Memory B cell (primary cell): ENCODE measurements around the gene SFR1.
A peak's percentile ranks its signal among the peaks of the same experiment; 100 is the strongest.

Source experiments
- ATAC-seq: fragments of 150-1000 bp; cut with Tn5 transposase; 2 replicates; pipeline ENCODE4 v1.10.0; 2021; ENCODE audit warnings: low read depth, mild to moderate bottlenecking, moderate library complexity
- DNase-seq, 2 donors: peaks; one replicate each; pipeline ENCODE4 v3.0.0; 2022; ENCODE audit warnings: low spot score in 2 of 2
- H3K27ac Mint-ChIP-seq: one replicate; pipeline ENCODE4 v1.8.0; 2022; ENCODE audit warnings: mild to moderate bottlenecking, moderate library complexity, mixed read lengths
- H3K27me3 Mint-ChIP-seq: one replicate; pipeline ENCODE4 v1.8.0; 2022; ENCODE audit warnings: mixed read lengths
- H3K36me3 Mint-ChIP-seq: one replicate; pipeline ENCODE4 v1.8.0; 2022; ENCODE audit warnings: mild to moderate bottlenecking, mixed read lengths
- H3K4me1 Mint-ChIP-seq: one replicate; pipeline ENCODE4 v1.8.0; 2022; ENCODE audit warnings: mixed read lengths
- H3K4me3 Mint-ChIP-seq: one replicate; pipeline ENCODE4 v1.8.0; 2022; ENCODE audit warnings: mild to moderate bottlenecking, moderate library complexity, mixed read lengths
- H3K9me3 Mint-ChIP-seq: one replicate; pipeline ENCODE4 v1.8.0; 2022; ENCODE audit warnings: mixed read lengths

SFR1 gene, protein sequence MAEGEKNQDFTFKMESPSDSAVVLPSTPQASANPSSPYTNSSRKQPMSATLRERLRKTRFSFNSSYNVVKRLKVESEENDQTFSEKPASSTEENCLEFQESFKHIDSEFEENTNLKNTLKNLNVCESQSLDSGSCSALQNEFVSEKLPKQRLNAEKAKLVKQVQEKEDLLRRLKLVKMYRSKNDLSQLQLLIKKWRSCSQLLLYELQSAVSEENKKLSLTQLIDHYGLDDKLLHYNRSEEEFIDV

GRCh38 chr10:104121485-104122224, at the start of gene SFR1:
TSS of gene SFR1 (plus strand) at chr10:104122171. CDS start at chr10:104122184, 13 bp downstream.
- Mint-ChIP-seq H3K4me3 (peak within 1 kb of the TSS; percentile 88), H3K27ac (peak within 1 kb of the TSS; percentile 100), H3K27me3 (no peaks in the 10 kb centered on the region), H3K4me1 (peaks cover 5% of the 10 kb centered on the region), H3K9me3 (no peaks in the 10 kb centered on the region), H3K36me3 (peaks cover 3% of the 10 kb centered on the region)
- ATAC-seq (peak; percentile 75), DNase-seq (peak; percentile 93 to 99)

- DNase-seq (no peak), ATAC-seq (peak; percentile 41)
- Mint-ChIP-seq H3K27ac (no peak overlapping the region), H3K36me3 (no peaks in the 10 kb centered on the region), H3K9me3 (no peaks in the 10 kb centered on the region), H3K4me1 (no peaks in the 10 kb centered on the region), H3K27me3 (no peaks in the 10 kb centered on the region), H3K4me3 (no peak overlapping the region)
Observed at GRCh38 chr10:104072786-104073185, 49.2 kb upstream of the SFR1 start.

GRCh38 chr10:104074505-104074904, 47.5 kb upstream of the SFR1 start:
- Mint-ChIP-seq H3K9me3 (no peaks in the 10 kb centered on the region), H3K27ac (no peak overlapping the region), H3K27me3 (no peaks in the 10 kb centered on the region), H3K36me3 (no peaks in the 10 kb centered on the region), H3K4me1 (no peaks in the 10 kb centered on the region), H3K4me3 (no peak overlapping the region)
- DNase-seq (no peak), ATAC-seq (no peak)

GRCh38 chr10:104076743-104077160, 45.2 kb upstream of the SFR1 start:
- Mint-ChIP-seq H3K4me1 (no peaks in the 10 kb centered on the region), H3K27ac (no peak overlapping the region), H3K36me3 (no peaks in the 10 kb centered on the region), H3K27me3 (peaks cover 1% of the 10 kb centered on the region), H3K4me3 (no peak overlapping the region), H3K9me3 (no peaks in the 10 kb centered on the region)
- no peak for ATAC-seq
- DNase-seq, result no peak

DNA sequence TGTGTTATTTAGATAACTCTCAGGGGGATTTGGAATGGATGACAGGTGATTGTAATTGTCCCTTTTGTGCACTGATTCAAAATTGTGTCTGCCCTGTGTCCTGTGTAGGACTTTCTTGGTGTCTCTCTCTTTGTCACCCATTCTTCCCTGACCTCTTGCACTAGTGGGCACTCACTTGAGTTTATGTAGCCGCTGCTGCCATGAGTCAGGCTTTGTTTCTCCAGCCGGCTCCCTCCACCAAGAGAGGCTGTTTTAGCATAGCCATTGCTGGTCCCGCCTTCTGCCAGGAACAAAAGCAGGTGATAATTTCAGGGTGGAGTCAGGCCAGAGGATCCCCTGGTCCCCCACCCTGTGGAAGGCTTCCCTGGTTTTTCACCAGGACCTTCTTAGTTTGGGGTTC, 44.7 kb upstream of the SFR1 start:
- no peak overlapping the region for H3K4me3 Mint-ChIP-seq
- no peaks in the 10 kb centered on the region for H3K4me1 Mint-ChIP-seq
- H3K27me3 Mint-ChIP-seq, result peaks cover 1% of the 10 kb centered on the region
- H3K9me3 Mint-ChIP-seq, result no peaks in the 10 kb centered on the region
- H3K27ac Mint-ChIP-seq, result no peak overlapping the region
- DNase-seq (no peak), ATAC-seq (no peak)
- H3K36me3 Mint-ChIP-seq, result no peaks in the 10 kb centered on the region

DNA sequence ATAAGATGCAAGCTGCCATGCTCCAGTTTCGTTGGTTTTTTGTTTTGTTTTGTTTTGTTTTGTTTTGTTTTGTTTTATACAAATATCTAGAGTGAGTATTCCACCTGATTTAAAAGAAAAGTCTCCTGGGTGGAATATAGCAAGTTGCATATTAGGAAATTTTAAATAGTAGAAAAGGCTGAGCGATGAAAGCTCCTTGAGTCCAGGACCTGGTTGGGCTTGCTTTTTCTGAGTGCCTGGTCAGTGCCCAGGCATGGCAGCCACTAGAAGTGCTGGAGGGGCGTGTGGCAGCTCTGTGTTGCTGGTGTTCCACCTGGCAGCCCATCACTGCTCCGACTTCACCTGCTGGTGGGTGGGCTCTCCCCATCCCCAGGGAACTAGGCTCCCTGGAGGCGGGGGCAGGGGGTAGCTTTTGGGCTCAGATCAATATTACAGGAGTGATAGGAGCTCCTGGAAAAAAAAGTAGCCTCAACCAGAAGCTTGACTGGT, 44.3 kb upstream of the SFR1 start:
- Mint-ChIP-seq H3K4me1 (no peaks in the 10 kb centered on the region), H3K4me3 (no peak overlapping the region), H3K27ac (no peak overlapping the region), H3K27me3 (peaks cover 1% of the 10 kb centered on the region), H3K36me3 (no peaks in the 10 kb centered on the region), H3K9me3 (no peaks in the 10 kb centered on the region)
- DNase-seq, result no peak
- ATAC-seq, result no peak

DNA sequence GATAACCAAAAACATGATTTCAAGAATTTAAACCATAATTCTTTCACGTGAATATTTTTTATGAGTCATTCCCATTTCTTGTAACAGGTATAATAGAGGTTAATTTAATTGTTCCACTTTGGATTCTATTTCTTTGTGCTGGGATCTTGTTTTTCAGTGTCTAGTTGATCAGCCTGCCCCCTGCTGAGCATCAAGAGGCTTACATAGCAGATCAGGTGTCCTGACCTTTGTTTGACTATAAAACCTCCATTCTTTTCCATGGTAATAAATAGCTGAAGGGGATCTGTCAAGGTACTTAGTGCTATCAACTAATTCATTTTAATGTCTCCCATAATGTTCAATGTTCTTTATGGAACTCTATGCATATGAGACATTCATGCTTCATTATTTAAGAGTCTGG, 41.2 kb upstream of the SFR1 start:
- ATAC-seq (peak; percentile 42), DNase-seq (no peak)
- H3K4me1 Mint-ChIP-seq, result no peaks in the 10 kb centered on the region
- no peak overlapping the region for H3K27ac Mint-ChIP-seq
- no peaks in the 10 kb centered on the region for H3K36me3 Mint-ChIP-seq
- no peaks in the 10 kb centered on the region for H3K9me3 Mint-ChIP-seq
- H3K4me3 Mint-ChIP-seq, result no peak overlapping the region
- peaks cover 3% of the 10 kb centered on the region for H3K27me3 Mint-ChIP-seq

- DNase-seq (no peak), ATAC-seq (no peak)
- Mint-ChIP-seq H3K27me3 (peaks cover 3% of the 10 kb centered on the region), H3K4me3 (no peak overlapping the region), H3K27ac (no peak overlapping the region), H3K9me3 (no peaks in the 10 kb centered on the region), H3K36me3 (no peaks in the 10 kb centered on the region), H3K4me1 (no peaks in the 10 kb centered on the region)
Observed at GRCh38 chr10:104081998-104082397, 40.0 kb upstream of the SFR1 start.

DNA sequence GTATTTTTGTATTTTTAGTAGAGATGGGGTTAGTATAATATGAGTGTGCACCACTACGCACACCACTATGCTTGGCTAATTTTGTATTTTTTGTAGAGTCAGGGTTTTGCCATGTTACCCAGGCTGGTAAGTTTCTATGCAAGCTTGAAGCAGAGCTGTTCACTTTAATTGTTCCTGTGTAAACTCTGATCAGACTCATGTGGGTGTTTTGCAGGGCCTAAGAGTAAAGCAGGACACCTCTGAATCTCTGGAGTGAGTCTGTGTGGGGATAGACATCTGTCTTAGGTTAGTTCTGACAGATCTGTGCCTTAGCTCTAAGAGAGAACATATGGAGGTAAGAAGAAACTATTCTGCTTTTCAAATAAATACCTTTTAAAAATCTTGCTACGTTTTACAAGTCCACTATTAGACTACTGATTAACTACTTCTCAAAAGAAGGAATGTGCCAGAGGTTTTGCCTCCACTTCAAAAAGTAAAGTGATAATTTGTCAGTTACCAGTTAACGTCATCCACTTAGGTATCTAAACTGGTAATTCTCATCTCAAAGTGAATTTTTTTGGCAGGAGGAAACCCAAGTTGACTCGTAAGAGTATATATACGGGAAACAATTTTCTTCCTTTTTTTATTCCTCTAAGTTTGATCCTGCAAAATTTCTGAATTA, 37.4 kb upstream of the SFR1 start:
- Mint-ChIP-seq H3K4me3 (no peak overlapping the region), H3K4me1 (no peaks in the 10 kb centered on the region), H3K9me3 (no peaks in the 10 kb centered on the region), H3K36me3 (no peaks in the 10 kb centered on the region), H3K27me3 (peaks cover 6% of the 10 kb centered on the region), H3K27ac (no peak overlapping the region)
- ATAC-seq, result no peak
- DNase-seq, result no peak

DNA sequence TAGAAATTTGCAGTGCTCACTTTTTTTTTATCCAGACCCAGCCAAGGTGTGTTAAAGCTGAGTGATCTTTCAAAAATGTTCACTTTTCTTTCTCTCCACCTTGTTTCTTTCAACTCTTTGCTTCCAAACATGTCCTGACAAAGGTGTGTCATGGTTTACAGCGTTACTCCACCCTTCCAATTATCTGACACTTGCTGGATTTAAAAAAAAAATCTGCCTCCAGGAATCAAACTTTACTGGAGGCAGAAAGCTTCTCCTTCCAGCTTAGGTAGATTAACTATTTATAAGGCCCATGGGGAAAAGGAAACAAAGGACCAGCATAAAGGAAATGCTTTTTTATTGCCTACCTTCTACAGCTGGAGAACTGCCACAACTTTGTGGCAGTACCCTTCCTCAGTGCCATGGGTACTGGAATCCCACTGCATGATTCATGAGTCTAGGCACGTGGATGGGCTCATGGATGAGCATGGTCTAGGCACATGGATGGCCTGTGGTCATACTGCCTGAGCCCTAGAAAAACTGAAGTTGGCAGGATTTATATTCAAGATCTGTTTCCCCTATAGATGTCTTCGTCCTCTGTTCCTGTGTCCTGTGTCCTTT, 36.1 kb upstream of the SFR1 start, which contains the start of gene COL17A1:
Gene COL17A1, minus strand, starts transcription at position 80 of the 600 bp plus-strand sequence. CDS start 5,207 bp downstream, outside the sequence.
- Mint-ChIP-seq H3K36me3 (no peaks in the 10 kb centered on the region), H3K27me3 (peaks cover 6% of the 10 kb centered on the region), H3K4me3 (no peak within 1 kb of the TSS), H3K27ac (no peak within 1 kb of the TSS), H3K4me1 (no peaks in the 10 kb centered on the region), H3K9me3 (no peaks in the 10 kb centered on the region)
- DNase-seq (no peak), ATAC-seq (no peak)

DNA sequence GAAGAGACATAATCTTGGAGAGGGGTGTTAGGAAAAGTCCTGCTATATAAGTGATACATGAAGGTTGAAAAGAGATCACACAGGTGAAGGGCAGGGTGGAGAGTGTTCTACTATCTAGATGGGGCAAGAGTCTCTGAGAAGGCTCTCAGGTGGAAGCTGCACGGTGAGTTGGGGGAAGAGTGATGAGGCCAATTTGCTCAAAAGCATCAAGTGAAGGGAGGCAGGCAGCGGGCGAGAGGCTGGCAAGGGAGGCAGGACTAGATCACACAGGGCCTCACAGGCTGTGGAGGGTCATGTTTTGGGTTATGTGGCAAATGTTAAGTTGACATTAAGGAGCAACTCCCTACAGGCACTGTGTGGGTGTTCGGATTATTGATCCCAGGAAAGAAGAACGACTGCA, 33.7 kb upstream of the SFR1 start:
- Mint-ChIP-seq H3K4me3 (no peak overlapping the region), H3K4me1 (no peaks in the 10 kb centered on the region), H3K27ac (no peak overlapping the region), H3K9me3 (no peaks in the 10 kb centered on the region), H3K36me3 (no peaks in the 10 kb centered on the region), H3K27me3 (peaks cover 5% of the 10 kb centered on the region)
- ATAC-seq, result no peak
- DNase-seq, result no peak

- Mint-ChIP-seq H3K27ac (no peak overlapping the region), H3K4me1 (no peaks in the 10 kb centered on the region), H3K27me3 (peaks cover 4% of the 10 kb centered on the region), H3K36me3 (no peaks in the 10 kb centered on the region), H3K9me3 (no peaks in the 10 kb centered on the region), H3K4me3 (no peak overlapping the region)
- no peak for DNase-seq
- no peak for ATAC-seq
Observed at GRCh38 chr10:104089621-104090020, 32.4 kb upstream of the SFR1 start.

DNA sequence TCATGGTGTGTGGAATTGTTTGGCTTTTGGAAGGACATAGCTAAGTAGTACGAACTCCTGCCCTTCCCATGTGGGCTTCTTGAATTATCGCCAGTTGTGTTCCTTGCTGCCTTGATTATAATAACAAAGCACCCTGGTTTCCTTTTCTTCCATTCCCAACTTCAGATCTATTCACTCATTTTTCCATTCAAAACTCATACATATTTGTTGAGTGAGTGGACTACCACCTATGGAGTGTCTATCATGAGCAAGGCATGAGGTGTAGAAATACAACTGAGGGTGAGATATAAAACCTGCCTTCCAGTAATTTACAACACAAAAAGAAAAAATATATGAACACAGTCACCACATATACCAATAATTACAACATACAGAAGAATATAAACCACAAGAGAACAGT, 31.4 kb upstream of the SFR1 start:
- DNase-seq, result no peak
- no peak overlapping the region for H3K27ac Mint-ChIP-seq
- ATAC-seq, result no peak
- H3K27me3 Mint-ChIP-seq, result peaks cover 4% of the 10 kb centered on the region
- H3K4me3 Mint-ChIP-seq, result no peak overlapping the region
- H3K4me1 Mint-ChIP-seq, result no peaks in the 10 kb centered on the region
- H3K36me3 Mint-ChIP-seq, result no peaks in the 10 kb centered on the region
- H3K9me3 Mint-ChIP-seq, result no peaks in the 10 kb centered on the region

- H3K9me3 Mint-ChIP-seq, result no peaks in the 10 kb centered on the region
- H3K27ac Mint-ChIP-seq, result no peak overlapping the region
- H3K4me3 Mint-ChIP-seq, result no peak overlapping the region
- peaks cover 4% of the 10 kb centered on the region for H3K27me3 Mint-ChIP-seq
- H3K36me3 Mint-ChIP-seq, result peaks cover 1% of the 10 kb centered on the region
- DNase-seq (no peak), ATAC-seq (no peak)
- H3K4me1 Mint-ChIP-seq, result no peaks in the 10 kb centered on the region
Observed at GRCh38 chr10:104092749-104093148, 29.2 kb upstream of the SFR1 start.
